ENCODE data around the gene SLC22A7. TPM values are rescaled to one million over a fixed set of nuclear protein-coding genes. Genes with fewer than 3 reads are reported as not detected.

The SLC22A7 gene
- total RNA-seq, 1 donor from 2014 or later = not detected

GRCh38 chr6:43308990-43309477, 11.0 kb downstream of the SLC22A7 start:
- DNase-seq (no peak), ATAC-seq (ENCODE audit: low read depth) (no peak)
- no peak for TF ChIP-seq CTCF (IDR thresholded peaks at IDR 0.05)
- Mint-ChIP-seq H3K9me3 (peaks cover 2% of the 10 kb centered on the region), H3K4me1 (peaks cover 59% of the 10 kb centered on the region), H3K36me3 (ENCODE audit: low read depth) (peaks cover 2% of the 10 kb centered on the region), H3K27me3 (no peaks in the 10 kb centered on the region), H3K27ac (peak overlapping the region; percentile 69), H3K4me3 (peak overlapping the region; percentile 90)
- ChIA-PET CTCF (interaction anchor here (0.8 to 2.7 kb wide), 20 partner anchors 9 to 118 kb away, joined by 3 to 52 read pairs (median 8); partner anchors contain the start of genes ABCC10, DNPH1 and SLC22A7), POLR2A (interaction anchor here (0.6 to 3.5 kb wide), 15 partner anchors 9 to 563 kb away, joined by 3 to 22 read pairs (median 4); partner anchors contain the start of genes ABCC10 and TBCC)
- intact Hi-C loops (cut with micrococcal nuclease) = loop anchor here (1.0 to 2.0 kb wide), 9 partner anchors 9 to 197 kb away; partner anchors contain the start of gene ZNF318

GRCh38 chr6:43310134-43310533, 12.1 kb downstream of the SLC22A7 start:
- Mint-ChIP-seq H3K4me3 (peak overlapping the region; percentile 28), H3K36me3 (ENCODE audit: low read depth) (peaks cover 7% of the 10 kb centered on the region), H3K4me1 (peaks cover 70% of the 10 kb centered on the region), H3K27me3 (no peaks in the 10 kb centered on the region), H3K9me3 (peaks cover 2% of the 10 kb centered on the region), H3K27ac (no peak overlapping the region)
- ChIA-PET CTCF (interaction anchor here (1.9 to 2.6 kb wide), 2 partner anchors 11 to 26 kb away, joined by 8 to 52 read pairs; no protein-coding TSS in a partner anchor), POLR2A (interaction anchor here (1.1 to 3.5 kb wide), 3 partner anchors 8 to 88 kb away, joined by 3 to 22 read pairs (median 14); no protein-coding TSS in a partner anchor)
- ATAC-seq (ENCODE audit: low read depth) = no peak
- intact Hi-C loops (cut with micrococcal nuclease) = no loop called here
- DNase-seq = no peak
- TF ChIP-seq CTCF (IDR thresholded peaks at IDR 0.05) = no peak

GRCh38 chr6:43310624-43311023, 12.6 kb downstream of the SLC22A7 start:
- DNase-seq (no peak), ATAC-seq (ENCODE audit: low read depth) (no peak)
- H3K9me3 Mint-ChIP-seq = peaks cover 2% of the 10 kb centered on the region
- H3K36me3 Mint-ChIP-seq (ENCODE audit: low read depth) = peaks cover 10% of the 10 kb centered on the region
- no peaks in the 10 kb centered on the region for H3K27me3 Mint-ChIP-seq
- intact Hi-C loops (cut with micrococcal nuclease) = no loop called here
- CTCF ChIA-PET = no interaction called here
- H3K4me1 Mint-ChIP-seq = peaks cover 74% of the 10 kb centered on the region
- no peak overlapping the region for H3K4me3 Mint-ChIP-seq
- TF ChIP-seq CTCF (IDR thresholded peaks at IDR 0.05) = no peak
- POLR2A ChIA-PET = interaction anchor here (0.9 kb wide), 1 partner anchor 57 kb away, joined by 3 read pairs; no protein-coding TSS in a partner anchor
- H3K27ac Mint-ChIP-seq = no peak overlapping the region

- no peak for DNase-seq
- intact Hi-C loops (cut with micrococcal nuclease) = no loop called here
- Mint-ChIP-seq H3K27ac (peak overlapping the region; percentile 46), H3K36me3 (ENCODE audit: low read depth) (peaks cover 15% of the 10 kb centered on the region), H3K4me1 (peaks cover 83% of the 10 kb centered on the region), H3K9me3 (peaks cover 2% of the 10 kb centered on the region), H3K4me3 (no peak overlapping the region), H3K27me3 (no peaks in the 10 kb centered on the region)
- POLR2A ChIA-PET = interaction anchor here (0.6 to 2.1 kb wide), 9 partner anchors 9 to 432 kb away, joined by 3 to 11 read pairs (median 3); partner anchors contain the start of gene RPL7L1
- ATAC-seq (ENCODE audit: low read depth) = no peak
- TF ChIP-seq CTCF (IDR thresholded peaks at IDR 0.05) = no peak
- CTCF ChIA-PET = interaction anchor here (0.7 kb wide), 1 partner anchor 279 kb away, joined by 3 read pairs; no protein-coding TSS in a partner anchor
These were observed 13.6 kb downstream of the SLC22A7 start for GRCh38 chr6:43311666-43312065.

GRCh38 chr6:43313813-43314212, 15.8 kb downstream of the SLC22A7 start:
- Mint-ChIP-seq H3K4me3 (no peak overlapping the region), H3K27me3 (no peaks in the 10 kb centered on the region), H3K9me3 (peaks cover 2% of the 10 kb centered on the region), H3K36me3 (ENCODE audit: low read depth) (peaks cover 20% of the 10 kb centered on the region), H3K27ac (peak overlapping the region; percentile 62), H3K4me1 (peaks cover 91% of the 10 kb centered on the region)
- ATAC-seq (ENCODE audit: low read depth) (no peak), DNase-seq (no peak)
- POLR2A ChIA-PET = interaction anchor here (1.5 to 2.8 kb wide), 3 partner anchors 8 to 24 kb away, joined by 8 to 13 read pairs (median 8); no protein-coding TSS in a partner anchor
- intact Hi-C loops (cut with micrococcal nuclease) = no loop called here
- TF ChIP-seq CTCF (IDR thresholded peaks at IDR 0.05) = no peak
- CTCF ChIA-PET = interaction anchor here (0.9 to 1.5 kb wide), 2 partner anchors 20 to 84 kb away, joined by 3 to 5 read pairs; no protein-coding TSS in a partner anchor
